HG02610 (cell line): Measurements from ENCODE around the gene GLRA3.
A peak's percentile ranks its signal among the peaks of the same experiment; 100 is the strongest.
"Not testable (repeated sequence)": the region's sequence is repeated elsewhere in the genome, so short reads cannot be mapped to it uniquely, and the experiment has no call there.

Experiments
- ATAC-seq: cut with Tn5 transposase; IDR thresholded peaks from one replicate; pipeline ENCODE4 v1.9.1; 2021; ENCODE audit warnings: mild to moderate bottlenecking, moderate library complexity; ENCODE audit not compliant: unreplicated experiment

GLRA3 gene

GRCh38 chr4:174828845-174829701, at the start of gene GLRA3:
GLRA3 (minus strand) TSS chr4:174829247; CDS start chr4:174828811, 436 bp downstream.
- peak; percentile 73 for ATAC-seq

- no peak for ATAC-seq
Observed at GRCh38 chr4:174874898-174875297, 45.9 kb upstream of the GLRA3 start.

GRCh38 chr4:174873931-174874330, 44.9 kb upstream of the GLRA3 start:
- ATAC-seq: no peak

GRCh38 chr4:174873146-174873545, 44.1 kb upstream of the GLRA3 start:
- not testable (repeated sequence) for ATAC-seq

GRCh38 chr4:174871407-174871806, 42.4 kb upstream of the GLRA3 start:
- no peak for ATAC-seq

- ATAC-seq: no peak
Observed at GRCh38 chr4:174870311-174870710, 41.3 kb upstream of the GLRA3 start.

- no peak for ATAC-seq
Observed at GRCh38 chr4:174869339-174869738, 40.3 kb upstream of the GLRA3 start.

- ATAC-seq: no peak
Observed at GRCh38 chr4:174867903-174868302, 38.9 kb upstream of the GLRA3 start.

GRCh38 chr4:174865418-174865985, 36.5 kb upstream of the GLRA3 start:
- ATAC-seq: no peak

- ATAC-seq: no peak
Observed at GRCh38 chr4:174864031-174864430, 35.0 kb upstream of the GLRA3 start.

GRCh38 chr4:174860588-174860987, 31.5 kb upstream of the GLRA3 start:
- no peak for ATAC-seq

GRCh38 chr4:174859904-174860303, 30.9 kb upstream of the GLRA3 start:
- no peak for ATAC-seq

- no peak for ATAC-seq
Observed at GRCh38 chr4:174856926-174857800, 28.1 kb upstream of the GLRA3 start.

- no peak for ATAC-seq
Observed at GRCh38 chr4:174855050-174855449, 26.0 kb upstream of the GLRA3 start.

GRCh38 chr4:174853629-174854028, 24.6 kb upstream of the GLRA3 start:
- no peak for ATAC-seq

- no peak for ATAC-seq
Observed at GRCh38 chr4:174848596-174848995, 19.5 kb upstream of the GLRA3 start.

GRCh38 chr4:174847801-174848427, 18.9 kb upstream of the GLRA3 start:
- no peak for ATAC-seq

- no peak for ATAC-seq
Observed at GRCh38 chr4:174835536-174835935, 6.5 kb upstream of the GLRA3 start.

- ATAC-seq: no peak
Observed at GRCh38 chr4:174834477-174834876, 5.4 kb upstream of the GLRA3 start.

GRCh38 chr4:174826660-174827059, 2.4 kb downstream of the GLRA3 start:
- no peak for ATAC-seq

- ATAC-seq: no peak
Observed at GRCh38 chr4:174815282-174815681, 13.8 kb downstream of the GLRA3 start.
